ENCODE measurements around the gene AMBRA1.
"Not testable (repeated sequence)": the region's sequence is repeated elsewhere in the genome, so short reads cannot be mapped to it uniquely, and the experiment has no call there.

Gene AMBRA1

GRCh38 chr11:46616551-46617133 is 22.8 kb upstream of the AMBRA1 start:
- no peak for DNase-seq

DNA sequence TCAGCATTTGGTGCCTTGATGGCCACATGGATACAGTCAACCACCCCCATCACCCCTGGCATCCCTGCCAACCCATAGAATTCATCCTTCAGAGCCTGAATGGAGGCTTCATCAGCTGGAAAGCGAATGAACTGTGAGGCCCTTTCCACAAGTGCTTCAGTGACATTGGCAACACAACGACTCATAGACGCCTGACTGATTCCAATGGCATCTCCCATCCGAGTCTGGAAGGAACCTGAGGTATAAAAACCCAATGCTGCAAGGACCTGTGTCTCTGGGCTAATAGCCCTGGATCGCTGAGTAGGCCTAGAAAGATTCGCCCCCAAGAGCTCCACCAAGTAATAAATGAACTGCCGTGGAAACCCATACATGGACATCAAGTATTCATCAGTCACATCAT is 21.9 kb upstream of the AMBRA1 start:
- no peak for DNase-seq

DNA sequence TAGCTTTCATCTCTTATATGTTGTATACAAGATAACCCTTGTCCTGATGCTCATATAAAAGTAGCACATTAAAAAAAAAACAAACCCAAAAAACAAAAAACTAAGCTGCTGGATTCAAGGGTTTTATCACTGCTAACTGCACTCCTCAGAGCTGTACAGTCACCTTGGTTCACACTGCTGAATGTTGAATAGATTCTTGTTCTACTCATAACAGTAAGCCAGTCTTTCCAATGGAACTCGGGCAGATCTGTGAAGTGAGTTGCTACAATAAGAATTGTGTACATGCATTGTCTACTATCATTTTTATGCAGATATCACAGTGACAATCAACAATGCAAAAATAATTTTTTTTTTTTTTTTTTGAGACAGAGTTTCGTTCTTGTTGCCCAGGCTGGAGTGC is 18.5 kb upstream of the AMBRA1 start:
- no peak for DNase-seq

DNA sequence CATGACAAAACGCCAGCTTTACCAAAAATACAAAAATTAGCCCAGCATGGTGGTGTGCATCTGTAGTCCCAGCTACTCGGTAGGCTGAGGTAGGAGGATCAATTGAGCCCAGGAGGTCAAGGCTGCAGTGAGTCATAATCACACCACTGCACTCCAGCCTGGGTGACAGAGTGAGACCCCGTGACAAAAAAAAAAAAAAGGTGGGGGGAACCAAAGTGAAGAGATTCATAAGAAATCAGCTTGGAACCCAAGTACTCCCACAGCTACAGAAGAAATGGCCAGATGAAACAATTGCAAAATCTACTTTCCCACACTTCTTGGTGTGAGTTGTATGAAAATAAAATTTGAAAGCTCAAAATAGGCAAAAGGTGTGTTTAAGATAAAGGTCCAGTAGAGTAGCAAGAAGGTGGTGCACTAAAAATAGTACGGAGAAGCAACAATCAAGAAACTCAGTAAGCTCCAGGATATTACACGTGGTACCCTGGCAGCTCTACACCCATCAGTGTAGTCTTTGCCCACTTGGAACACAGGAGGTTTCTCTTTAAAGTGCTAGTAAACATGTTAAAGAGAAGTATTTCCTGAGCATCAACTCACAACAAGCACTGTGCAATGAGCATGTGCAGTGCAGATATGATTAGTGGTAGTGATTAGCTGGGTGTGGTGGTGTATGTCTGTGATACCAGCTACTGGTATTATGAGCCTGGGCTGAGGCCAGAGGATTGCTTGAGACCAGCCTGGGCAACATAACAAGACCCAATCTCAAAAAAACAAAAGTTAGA is 17.9 kb upstream of the AMBRA1 start:
- DNase-seq: no peak

- DNase-seq: no peak
Measured at GRCh38 chr11:46609386-46609785, 15.6 kb upstream of the AMBRA1 start.

DNA sequence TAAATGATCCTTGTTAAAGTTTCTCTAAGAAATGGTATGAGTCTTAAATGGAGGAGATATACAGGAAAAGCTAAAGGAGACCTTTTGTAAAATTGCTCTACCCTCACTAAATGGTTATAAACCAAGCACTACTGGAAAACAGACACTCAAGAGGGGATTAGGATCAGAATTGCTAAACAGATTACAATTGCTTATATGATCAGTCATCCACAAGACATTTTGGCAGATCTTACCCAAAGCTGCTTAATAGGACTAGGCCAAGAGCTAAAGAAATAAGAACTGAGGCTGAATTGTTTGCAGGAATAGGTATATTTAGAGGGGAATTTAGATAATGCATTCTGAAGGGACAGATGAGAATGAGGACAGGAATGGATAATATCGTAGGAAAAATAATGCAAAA is 13.7 kb upstream of the AMBRA1 start:
- peak; percentile 26 for DNase-seq

DNA sequence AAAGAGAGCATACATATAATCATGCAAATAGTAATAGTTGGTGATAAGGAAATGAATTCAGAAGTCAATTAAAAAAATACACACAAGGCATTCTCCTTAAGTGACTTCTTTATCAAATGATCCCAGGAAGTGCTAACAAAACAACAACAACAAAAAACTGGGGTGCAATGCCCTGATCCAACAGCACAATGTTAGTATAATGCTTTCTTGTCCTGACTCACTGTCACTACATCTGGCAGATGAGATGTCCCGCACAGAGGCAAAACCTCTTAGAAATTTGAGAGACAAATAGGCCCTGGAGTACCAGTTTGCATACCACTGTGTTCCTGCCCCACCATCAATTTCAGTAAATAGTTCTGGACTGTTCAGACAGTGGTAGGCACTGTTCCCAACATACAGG is 11.0 kb upstream of the AMBRA1 start:
- DNase-seq: no peak

DNA sequence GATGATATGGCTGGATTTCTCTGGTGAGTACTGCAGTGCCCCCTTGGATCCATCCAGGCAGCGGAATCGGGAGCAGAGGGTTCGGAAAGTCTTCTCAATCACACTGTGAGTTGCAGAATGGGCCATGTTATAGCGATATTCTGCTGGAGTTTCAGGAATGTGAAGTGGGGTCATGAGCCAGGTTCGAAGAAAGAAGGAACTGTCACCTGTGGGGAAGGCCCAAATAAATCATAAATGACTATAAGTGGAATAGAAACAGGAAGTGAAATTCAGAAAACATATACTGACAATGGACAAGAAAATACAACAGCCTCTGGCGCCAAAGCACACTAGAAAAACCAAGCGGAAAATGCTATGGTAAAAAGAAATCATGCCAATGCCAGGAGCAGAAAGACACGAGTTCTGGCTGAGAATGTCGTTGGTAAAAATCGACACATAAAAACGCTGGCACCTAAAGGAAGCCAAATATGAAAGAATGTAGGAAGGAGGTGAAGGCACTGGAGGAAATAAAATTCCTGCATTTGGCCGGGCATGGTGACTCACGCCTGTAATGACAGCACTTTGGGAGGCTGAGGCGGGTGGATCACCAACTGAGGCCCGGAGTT is 10.0 kb upstream of the AMBRA1 start:
- no peak for DNase-seq

GRCh38 chr11:46601129-46601528 is 7.3 kb upstream of the AMBRA1 start:
- peak; percentile 75 for DNase-seq

GRCh38 chr11:46600194-46600960 is 6.6 kb upstream of the AMBRA1 start:
- peak; percentile 71 for DNase-seq

- DNase-seq: no peak
Measured at GRCh38 chr11:46599340-46600193, 5.7 kb upstream of the AMBRA1 start.

DNA sequence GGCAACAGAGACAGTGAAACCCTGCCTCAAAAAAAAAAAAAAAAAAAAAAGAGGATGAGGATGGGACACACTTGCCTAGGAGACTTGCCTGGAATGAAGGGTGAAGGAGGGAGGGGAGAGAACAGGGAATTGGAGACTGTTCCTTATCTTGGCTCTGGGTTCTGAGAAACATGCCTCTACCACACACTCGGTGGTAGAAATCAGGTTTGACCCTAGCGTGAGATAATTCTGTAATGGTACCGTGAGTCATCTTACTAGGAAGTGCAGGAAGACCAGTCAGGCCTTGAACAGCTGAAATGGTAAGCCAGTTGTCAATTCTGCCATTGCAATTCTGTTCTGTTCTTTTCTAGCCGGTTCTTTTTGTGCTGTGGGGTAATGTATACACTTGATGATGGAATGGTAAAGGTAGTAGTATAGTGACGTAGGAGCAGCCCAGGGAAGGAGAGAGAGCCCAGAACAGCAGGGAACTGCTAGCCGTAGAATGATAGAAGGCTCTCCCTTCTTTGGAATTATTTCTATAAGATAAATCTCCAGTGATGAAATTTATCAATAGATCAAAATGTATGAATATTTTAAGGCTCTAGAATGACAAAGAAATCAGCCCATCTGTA is 3.9 kb upstream of the AMBRA1 start:
- no peak for DNase-seq

GRCh38 chr11:46597155-46597554 is 3.3 kb upstream of the AMBRA1 start:
- no peak for DNase-seq

DNA sequence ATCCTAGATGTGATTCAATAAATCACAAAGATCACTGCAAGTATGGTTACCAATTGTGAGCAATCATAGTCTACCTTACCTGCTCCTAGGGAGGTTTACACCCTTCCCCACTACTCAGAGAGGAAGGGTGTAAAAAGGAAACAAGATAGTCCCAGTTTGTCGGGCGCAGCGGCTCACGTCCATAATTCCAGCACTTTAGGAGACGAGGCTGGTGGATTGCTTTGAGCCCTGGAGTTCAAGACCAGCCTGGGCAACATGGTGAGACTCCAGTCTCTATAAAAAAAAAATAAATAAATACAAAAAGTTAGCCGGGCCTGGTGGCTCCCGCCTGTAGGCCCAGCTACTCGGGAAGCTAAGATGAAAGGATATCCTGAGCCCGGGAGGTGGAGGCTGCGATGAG is 962 bp upstream of the AMBRA1 start:
- DNase-seq: no peak

DNA sequence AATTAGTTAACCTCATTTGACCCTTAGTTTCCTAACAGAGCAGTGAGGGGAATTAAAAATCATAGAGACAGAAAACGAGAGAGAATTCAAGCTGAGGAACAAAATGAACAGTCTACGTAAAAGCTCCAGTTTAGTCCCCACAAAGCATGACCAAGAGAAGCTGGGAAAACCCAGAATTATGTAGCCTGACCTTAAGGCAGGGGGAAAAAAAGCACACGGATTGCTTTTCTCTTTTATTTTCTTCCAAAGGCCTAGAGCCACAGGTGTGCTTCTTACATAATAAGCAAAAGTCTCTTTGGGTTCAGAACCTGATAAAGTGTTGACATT is 514 bp upstream of the AMBRA1 start:
- DNase-seq: no peak

DNA sequence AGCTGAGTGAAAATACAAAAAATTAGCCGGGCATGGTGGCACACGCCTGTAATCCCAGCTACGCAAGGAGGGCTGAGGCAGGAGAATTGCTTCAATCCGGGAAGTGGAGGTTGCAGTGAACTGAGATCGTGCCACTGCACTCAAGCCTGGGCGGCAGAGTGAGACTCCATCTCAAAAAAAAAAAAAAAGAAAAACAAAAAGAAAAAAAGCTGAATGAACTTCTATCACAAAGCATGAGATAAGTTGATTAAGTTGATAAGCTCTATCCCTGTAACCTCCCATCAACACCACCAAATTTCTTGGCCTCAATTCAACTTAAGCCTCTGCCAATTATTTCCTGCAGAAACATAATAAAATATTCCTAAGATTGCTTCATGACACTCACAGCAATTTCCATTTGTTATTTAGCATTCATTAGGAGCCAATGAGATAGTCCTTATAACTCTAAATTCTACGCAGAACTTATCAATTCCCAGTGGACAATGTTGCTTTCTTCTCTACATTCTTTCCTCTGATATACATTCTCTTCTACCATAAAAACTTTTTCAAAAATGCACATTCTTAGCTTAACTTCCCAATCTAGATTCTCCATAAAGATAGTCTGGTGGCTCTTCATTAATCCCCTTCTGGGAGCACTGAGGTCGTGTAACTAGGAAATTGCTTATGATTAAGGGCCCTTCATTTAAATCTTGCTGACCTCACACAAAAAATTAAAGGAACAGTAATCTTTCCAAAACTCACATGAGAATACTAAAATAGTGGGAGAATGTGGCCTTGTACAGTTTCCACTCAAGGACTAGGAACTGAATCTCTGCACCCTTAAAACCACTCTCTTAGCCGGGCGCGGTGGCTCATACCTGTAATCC is 2.9 kb downstream of the AMBRA1 start:
- no peak for DNase-seq

GRCh38 chr11:46588915-46589314 is 4.9 kb downstream of the AMBRA1 start:
- no peak for DNase-seq

- DNase-seq: no peak
Measured at GRCh38 chr11:46588131-46588530, 5.7 kb downstream of the AMBRA1 start.

DNA sequence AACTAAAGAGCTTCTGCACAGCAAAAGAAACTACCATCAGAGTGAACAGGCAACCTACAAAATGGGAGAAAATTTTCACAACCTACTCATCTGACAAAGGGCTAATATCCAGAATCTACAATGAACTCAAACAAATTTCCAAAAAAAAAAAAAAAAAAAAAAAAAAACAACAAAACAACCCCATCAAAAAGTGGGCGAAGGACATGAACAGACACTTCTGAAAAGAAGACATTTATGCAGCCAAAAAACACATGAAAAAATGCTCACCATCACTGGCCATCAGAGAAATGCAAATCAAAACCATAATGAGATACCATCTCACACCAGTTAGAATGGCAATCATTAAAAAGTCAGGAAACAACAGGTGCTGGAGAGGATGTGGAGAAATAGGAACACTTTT is 10.3 kb downstream of the AMBRA1 start:
- DNase-seq: not testable (repeated sequence)

GRCh38 chr11:46582588-46582987 is 11.2 kb downstream of the AMBRA1 start:
- no peak for DNase-seq

DNA sequence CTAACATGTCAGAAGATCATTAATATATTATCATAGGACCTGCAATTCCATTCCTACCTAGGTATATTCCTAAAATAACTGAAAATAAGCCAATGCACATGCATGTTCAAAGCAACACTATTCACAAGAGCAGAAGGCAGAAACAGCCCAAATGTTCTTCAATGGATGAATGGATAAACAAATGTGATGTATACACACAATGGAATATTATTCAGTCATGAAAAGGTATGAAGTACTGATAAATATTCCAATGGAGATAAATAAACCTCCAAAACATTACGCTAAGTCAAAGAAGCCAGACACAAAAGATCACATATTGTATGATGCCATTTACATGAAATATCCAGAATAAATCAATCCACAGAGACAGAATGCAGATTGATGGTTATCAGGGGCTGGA is 16.8 kb downstream of the AMBRA1 start:
- DNase-seq: no peak

All from NCI-H446 treated with DMSO at 0.1 percent for 48 hours (cell line).